ENCODE results near the gene ZBTB8A.
A peak's percentile ranks its signal among the peaks of the same experiment; 100 is the strongest.

ZBTB8A gene

GRCh38 chr1:32496127-32496526 is 43.1 kb upstream of the ZBTB8A start:
- Mint-ChIP-seq H3K4me3 (peak overlapping the region in 2 of 3 experiments; percentile 37 to 61), H3K4me1 (peaks cover 39% of the 10 kb centered on the region), H3K27me3 (ENCODE audit: low read depth) (no peaks in the 10 kb centered on the region), H3K9me3 (no peaks in the 10 kb centered on the region), H3K27ac (peak overlapping the region; percentile 19 to 86 (median 85)), H3K36me3 (ENCODE audit: low read depth) (no peaks in the 10 kb centered on the region)
- TF ChIP-seq CTCF (IDR thresholded peaks at IDR 0.05; ENCODE audit: unreplicated experiment in 3 of 3): no peak

GRCh38 chr1:32498751-32499150 is 40.5 kb upstream of the ZBTB8A start:
- Mint-ChIP-seq H3K36me3 (ENCODE audit: low read depth) (no peaks in the 10 kb centered on the region), H3K4me1 (peaks cover 32% of the 10 kb centered on the region), H3K9me3 (no peaks in the 10 kb centered on the region), H3K4me3 (peak overlapping the region; percentile 88 to 93 (median 91)), H3K27me3 (ENCODE audit: low read depth) (no peaks in the 10 kb centered on the region), H3K27ac (peak overlapping the region; percentile 87 to 96 (median 91))
- TF ChIP-seq CTCF (IDR thresholded peaks at IDR 0.05; ENCODE audit: unreplicated experiment in 3 of 3): no peak

GRCh38 chr1:32500387-32501209 is 38.6 kb upstream of the ZBTB8A start:
- peak in 1 of 3 experiments; percentile 13 for TF ChIP-seq CTCF (IDR thresholded peaks at IDR 0.05; ENCODE audit: unreplicated experiment in 3 of 3)
- Mint-ChIP-seq H3K27me3 (ENCODE audit: low read depth) (no peaks in the 10 kb centered on the region), H3K4me3 (peak overlapping the region; percentile 89 to 93 (median 91)), H3K9me3 (no peaks in the 10 kb centered on the region), H3K36me3 (ENCODE audit: low read depth) (no peaks in the 10 kb centered on the region), H3K4me1 (peaks cover 23% of the 10 kb centered on the region), H3K27ac (peak overlapping the region; percentile 95 to 99 (median 96))

GRCh38 chr1:32501865-32502264 is 37.4 kb upstream of the ZBTB8A start:
- Mint-ChIP-seq H3K4me3 (peak overlapping the region; percentile 72 to 86 (median 80)), H3K27ac (peak overlapping the region; percentile 62 to 95 (median 94)), H3K4me1 (peaks cover 16% of the 10 kb centered on the region), H3K27me3 (ENCODE audit: low read depth) (no peaks in the 10 kb centered on the region), H3K9me3 (no peaks in the 10 kb centered on the region), H3K36me3 (ENCODE audit: low read depth) (no peaks in the 10 kb centered on the region)
- TF ChIP-seq CTCF (IDR thresholded peaks at IDR 0.05; ENCODE audit: unreplicated experiment in 3 of 3): no peak

- Mint-ChIP-seq H3K27me3 (ENCODE audit: low read depth) (no peaks in the 10 kb centered on the region), H3K4me3 (no peak overlapping the region), H3K4me1 (peaks cover 8% of the 10 kb centered on the region), H3K36me3 (ENCODE audit: low read depth) (no peaks in the 10 kb centered on the region), H3K9me3 (no peaks in the 10 kb centered on the region), H3K27ac (no peak overlapping the region)
- TF ChIP-seq CTCF (IDR thresholded peaks at IDR 0.05; ENCODE audit: unreplicated experiment in 3 of 3): no peak
Measured at GRCh38 chr1:32503153-32503552, 36.1 kb upstream of the ZBTB8A start.

- Mint-ChIP-seq H3K4me3 (no peak overlapping the region), H3K27ac (no peak overlapping the region), H3K9me3 (peaks cover 3% of the 10 kb centered on the region)
Measured at GRCh38 chr1:32507021-32507420, 32.2 kb upstream of the ZBTB8A start.

More at GRCh38 chr1:32507021-32507420, 32.2 kb upstream of the ZBTB8A start:
- Mint-ChIP-seq H3K4me1 (no peaks in the 10 kb centered on the region), H3K27me3 (ENCODE audit: low read depth) (no peaks in the 10 kb centered on the region), H3K36me3 (ENCODE audit: low read depth) (no peaks in the 10 kb centered on the region)
- TF ChIP-seq CTCF (IDR thresholded peaks at IDR 0.05; ENCODE audit: unreplicated experiment in 3 of 3): no peak
